Caco-2 (cell line): ENCODE results near the gene PCBP1. TPM values are rescaled to one million over a fixed set of nuclear protein-coding genes. Genes with fewer than 3 reads are reported as not detected.
A peak's percentile ranks its signal among the peaks of the same experiment; 100 is the strongest.

Experiments used
- BruUV-seq: library from RNA; stranded (reverse); fragments of 400-500 nt; replicated peaks from 2 replicates; lab custom pipeline; 2021; lab: Mats Ljungman, UMichigan
- CTCF ChIA-PET: fragments of 300-600 bp; sonication (Branson Sonifier 250); formaldehyde crosslinking; loops from one replicate; lab custom pipeline; 2022; ENCODE audit warnings: antibody characterized with exemption; lab: Charles Lee
- POLR2A ChIA-PET: fragments of 300-600 bp; sonication (Branson Sonifier 250); formaldehyde crosslinking; loops from one replicate; lab custom pipeline; 2022; ENCODE audit warnings: antibody characterized with exemption; lab: Charles Lee
- DNase-seq, 2 experiments: peaks; one replicate each; pipeline versions ENCODE4 v3.0.0 to v3.0.0-alpha.2; 2020 to 2022
- H3K27me3 ChIP-seq: replicated peaks from 2 replicates; pipeline ENCODE4 v1.6.0; 2011; ENCODE audit warnings: low read length; ENCODE audit not compliant: control insufficient read depth, insufficient read depth
- H3K36me3 ChIP-seq: 2 replicates; pipeline ENCODE4 v1.5.1; 2011; ENCODE audit warnings: low read length; ENCODE audit not compliant: control insufficient read depth, insufficient read depth
- H3K4me1 ChIP-seq: fragments of 250-450 bp; sonication (Bioruptor Pico); 2 replicates; pipeline ENCODE4 v1.5.1; 2020; ENCODE audit warnings: mild to moderate bottlenecking
- H3K4me3 ChIP-seq: 2 replicates; pipeline ENCODE4 v1.5.1; 2011; ENCODE audit warnings: low read depth, mild to moderate bottlenecking, control low read depth, low read length
- H3K9me3 ChIP-seq: fragments of 250-450 bp; sonication (Bioruptor Pico); 2 replicates; pipeline ENCODE4 v1.5.1; 2020; ENCODE audit warnings: mild to moderate bottlenecking, moderate library complexity
- H3K27ac Mint-ChIP-seq: one replicate; pipeline ENCODE4 v1.8.0; 2022; ENCODE audit warnings: mixed read lengths; ENCODE audit not compliant: unreplicated experiment
- H3K27me3 Mint-ChIP-seq: one replicate; pipeline ENCODE4 v1.8.0; 2022; ENCODE audit warnings: mixed read lengths; ENCODE audit not compliant: insufficient read depth, unreplicated experiment
- H3K36me3 Mint-ChIP-seq: one replicate; pipeline ENCODE4 v1.8.0; 2022; ENCODE audit warnings: mild to moderate bottlenecking, mixed read lengths; ENCODE audit not compliant: insufficient read depth, unreplicated experiment
- H3K4me1 Mint-ChIP-seq: one replicate; pipeline ENCODE4 v1.8.0; 2022; ENCODE audit warnings: low read depth, mixed read lengths; ENCODE audit not compliant: unreplicated experiment
- H3K4me3 Mint-ChIP-seq: one replicate; pipeline ENCODE4 v1.8.0; 2022; ENCODE audit warnings: mild to moderate bottlenecking, moderate library complexity, mixed read lengths; ENCODE audit not compliant: unreplicated experiment
- H3K9me3 Mint-ChIP-seq: one replicate; pipeline ENCODE4 v1.8.0; 2022; ENCODE audit warnings: mixed read lengths; ENCODE audit not compliant: unreplicated experiment
- CTCF ChIP-seq, 2 experiments: fragments of 200-600 bp in 1 of 2; IDR thresholded peaks; 1 replicate in 1 of 2; 2 replicates in 1 of 2; pipeline versions ENCODE4 v1.5.1 to v1.8.0; 2011 to 2022; ENCODE audit warnings: antibody characterized with exemption in 1 of 2, control low read depth in 1 of 2, inconsistent platforms in 1 of 2, low read depth in 1 of 2, low read length in 1 of 2, mild to moderate bottlenecking in 1 of 2, moderate library complexity in 1 of 2; ENCODE audit not compliant: insufficient read depth in 1 of 2, severe bottlenecking in 1 of 2, unreplicated experiment in 1 of 2
- intact Hi-C: fragments of 100-400 bp; cut with micrococcal nuclease; formaldehyde crosslinking; loops from one replicate; pipeline ENCODE4 v1.10.0; 2022; ENCODE audit not compliant: unreplicated experiment
- total RNA-seq: library from RNA; stranded (reverse); gene quantifications from 2 replicates; pipeline ENCODE4 v1.2.3, GENCODE V29; 2022

Gene PCBP1
- total RNA-seq, 1 experiment from 2014 or later, result 319 TPM

DNA sequence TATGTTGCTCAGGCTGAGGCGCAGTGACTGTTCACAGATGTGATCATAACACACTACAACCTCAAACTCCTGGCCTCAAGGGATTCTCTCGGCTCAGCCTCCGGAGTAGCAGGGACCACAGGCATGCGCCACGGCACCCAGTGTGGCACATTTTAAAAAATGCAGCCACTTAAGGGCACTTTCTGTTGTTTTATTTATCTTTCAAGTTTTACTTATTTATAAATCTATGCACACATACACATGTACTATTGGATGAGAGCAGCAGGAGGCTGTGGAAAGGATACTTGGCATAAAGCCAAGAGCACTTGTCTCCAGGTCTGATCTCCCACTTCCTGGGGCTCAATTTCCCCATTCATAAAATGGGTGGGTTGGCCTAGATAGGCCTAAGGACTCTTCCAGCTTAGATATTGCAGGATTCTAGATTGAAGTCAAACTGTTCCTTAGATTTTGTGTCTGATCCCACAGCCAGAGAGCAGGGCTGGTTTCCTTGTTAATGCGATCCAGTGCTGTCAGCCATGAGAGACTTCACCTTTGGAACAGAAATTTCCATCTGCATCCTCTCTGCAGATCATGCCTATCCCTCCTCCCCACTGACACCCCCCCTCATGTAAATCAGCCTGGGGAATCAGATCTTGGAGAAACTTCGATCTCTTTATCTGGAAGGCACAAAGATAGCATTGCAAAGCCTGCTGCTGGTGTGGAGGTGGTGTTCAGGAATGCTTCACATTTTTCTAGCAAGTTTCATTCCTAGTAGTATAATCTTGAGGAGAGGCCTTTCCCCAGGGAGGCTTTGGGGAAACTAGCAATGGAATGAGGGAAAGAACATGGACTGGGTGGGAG is 24.7 kb downstream of the PCBP1 start:
- Mint-ChIP-seq H3K27ac (peak overlapping the region; percentile 97), H3K9me3 (no peaks in the 10 kb centered on the region), H3K36me3 (peaks cover 26% of the 10 kb centered on the region), H3K27me3 (no peaks in the 10 kb centered on the region), H3K4me3 (peak overlapping the region; percentile 57), H3K4me1 (peaks cover 41% of the 10 kb centered on the region)
- Histone ChIP-seq H3K4me3 (no peak overlapping the region), H3K9me3 (no peaks in the 10 kb centered on the region), H3K4me1 (peaks cover 62% of the 10 kb centered on the region), H3K27me3 (no peaks in the 10 kb centered on the region), H3K36me3 (no peaks in the 10 kb centered on the region)
- POLR2A ChIA-PET, result interaction anchor here (1.3 kb wide), 1 partner anchor 12 kb away, joined by 6 read pairs; no protein-coding TSS in a partner anchor
- no peak for TF ChIP-seq CTCF (IDR thresholded peaks at IDR 0.05; ENCODE audit: insufficient read depth in 1 of 2, low read depth in 1 of 2, low read length in 1 of 2, severe bottlenecking in 1 of 2, unreplicated experiment in 1 of 2)
- intact Hi-C loops, result no loop called here
- BruUV-seq, result no TSS peak
- peak; percentile 62 to 83 for DNase-seq
- CTCF ChIA-PET, result no interaction called here

GRCh38 chr2:70113359-70114070 is 26.2 kb downstream of the PCBP1 start:
- Histone ChIP-seq H3K4me3 (no peak overlapping the region), H3K36me3 (no peaks in the 10 kb centered on the region), H3K4me1 (peaks cover 51% of the 10 kb centered on the region), H3K27me3 (no peaks in the 10 kb centered on the region), H3K9me3 (no peaks in the 10 kb centered on the region)
- no peak for DNase-seq
- Mint-ChIP-seq H3K9me3 (no peaks in the 10 kb centered on the region), H3K27ac (peak overlapping the region; percentile 97), H3K27me3 (no peaks in the 10 kb centered on the region), H3K36me3 (peaks cover 22% of the 10 kb centered on the region), H3K4me3 (peak overlapping the region; percentile 10), H3K4me1 (peaks cover 26% of the 10 kb centered on the region)
- ChIA-PET CTCF (interaction anchor here (0.5 kb wide), 1 partner anchor 221 kb away, joined by 3 read pairs; no protein-coding TSS in a partner anchor), POLR2A (interaction anchor here (0.5 to 1.3 kb wide), 5 partner anchors 10 to 199 kb away, joined by 3 to 6 read pairs (median 6); partner anchors contain the start of gene MXD1)
- intact Hi-C loops, result no loop called here
- TF ChIP-seq CTCF (IDR thresholded peaks at IDR 0.05; ENCODE audit: insufficient read depth in 1 of 2, low read depth in 1 of 2, low read length in 1 of 2, severe bottlenecking in 1 of 2, unreplicated experiment in 1 of 2), result no peak
- BruUV-seq, result no TSS peak
